ENCODE data around the gene PLXNB2.
A peak's percentile ranks its signal among the peaks of the same experiment; 100 is the strongest.
"Not testable (repeated sequence)": the region's sequence is repeated elsewhere in the genome, so short reads cannot be mapped to it uniquely, and the experiment has no call there.

The PLXNB2 gene

GRCh38 chr22:50281384-50281760 is 26.1 kb downstream of the PLXNB2 start:
- no peak for DNase-seq (ENCODE audit: low read depth in 3 of 3)

- no peak for DNase-seq (ENCODE audit: low read depth in 3 of 3)
These were observed 26.6 kb downstream of the PLXNB2 start for GRCh38 chr22:50280708-50281383.

- DNase-seq (ENCODE audit: low read depth in 3 of 3) = no peak
These were observed 27.3 kb downstream of the PLXNB2 start for GRCh38 chr22:50280022-50280707.

GRCh38 chr22:50278956-50279619 is 28.4 kb downstream of the PLXNB2 start:
- DNase-seq (ENCODE audit: low read depth in 3 of 3) = no peak

- no peak for DNase-seq (ENCODE audit: low read depth in 3 of 3)
These were observed 29.0 kb downstream of the PLXNB2 start for GRCh38 chr22:50278461-50278860.

GRCh38 chr22:50277761-50278160 is 29.7 kb downstream of the PLXNB2 start:
- DNase-seq (ENCODE audit: low read depth in 3 of 3) = no peak

- DNase-seq (ENCODE audit: low read depth in 3 of 3) = no peak
These were observed 31.3 kb downstream of the PLXNB2 start for GRCh38 chr22:50276143-50276542.

GRCh38 chr22:50275181-50276055 is 32.0 kb downstream of the PLXNB2 start:
- DNase-seq (ENCODE audit: low read depth in 3 of 3) = no peak

GRCh38 chr22:50274771-50275170 is 32.7 kb downstream of the PLXNB2 start:
- DNase-seq (ENCODE audit: low read depth in 3 of 3) = no peak

- DNase-seq (ENCODE audit: low read depth in 3 of 3) = no peak
These were observed 33.1 kb downstream of the PLXNB2 start for GRCh38 chr22:50274311-50274710.

GRCh38 chr22:50273781-50274180 is 33.7 kb downstream of the PLXNB2 start:
- not testable (repeated sequence) for DNase-seq (ENCODE audit: low read depth in 3 of 3)

- DNase-seq (ENCODE audit: low read depth in 3 of 3) = not testable (repeated sequence)
These were observed 34.1 kb downstream of the PLXNB2 start for GRCh38 chr22:50273352-50273751.

GRCh38 chr22:50272044-50272802 is 35.2 kb downstream of the PLXNB2 start:
- DNase-seq (ENCODE audit: low read depth in 3 of 3) = no peak

GRCh38 chr22:50271519-50271970 is 35.9 kb downstream of the PLXNB2 start:
- peak in 2 of 3 experiments; percentile 44 to 47 for DNase-seq (ENCODE audit: low read depth in 3 of 3)

GRCh38 chr22:50270666-50271394 is 36.6 kb downstream of the PLXNB2 start:
- peak; percentile 34 to 48 (median 45) for DNase-seq (ENCODE audit: low read depth in 3 of 3)

GRCh38 chr22:50269970-50270665 is 37.3 kb downstream of the PLXNB2 start, which contains the start of gene MAPK11:
TSS of gene MAPK11 (minus strand) at chr22:50270380. CDS start at chr22:50270292, 88 bp downstream.
- peak; percentile 53 to 63 (median 57) for DNase-seq (ENCODE audit: low read depth in 3 of 3)

GRCh38 chr22:50269573-50269969 is 37.9 kb downstream of the PLXNB2 start:
- DNase-seq (ENCODE audit: low read depth in 3 of 3) = no peak

- DNase-seq (ENCODE audit: low read depth in 3 of 3) = no peak
These were observed 38.8 kb downstream of the PLXNB2 start for GRCh38 chr22:50268655-50269113.

- DNase-seq (ENCODE audit: low read depth in 3 of 3) = peak in 2 of 3 experiments; percentile 27 to 39
These were observed 39.7 kb downstream of the PLXNB2 start for GRCh38 chr22:50267591-50268390.
